ENCODE data around the gene ISCA1.

DNA sequence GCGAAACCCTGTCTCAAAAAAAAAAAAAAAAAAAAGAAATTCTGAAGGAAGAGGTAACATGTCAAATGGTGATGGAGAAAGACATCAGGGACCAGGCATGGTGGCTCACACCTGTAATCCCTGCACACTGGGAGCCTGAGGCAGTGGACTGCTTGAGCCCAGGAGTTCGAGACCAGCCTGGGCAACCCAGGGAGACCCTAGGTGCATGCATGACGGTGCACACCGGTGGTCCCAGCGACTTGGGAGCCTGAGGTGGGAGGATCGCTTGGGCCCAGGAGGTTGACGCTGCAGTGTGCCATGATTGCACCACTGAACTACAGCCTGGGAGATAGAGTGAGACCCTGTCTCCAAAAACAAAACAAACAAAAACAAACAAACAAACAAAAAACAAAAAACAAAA lies 1.8 kb downstream of the ISCA1 start:
- TF ChIP-seq, protein P1, sequence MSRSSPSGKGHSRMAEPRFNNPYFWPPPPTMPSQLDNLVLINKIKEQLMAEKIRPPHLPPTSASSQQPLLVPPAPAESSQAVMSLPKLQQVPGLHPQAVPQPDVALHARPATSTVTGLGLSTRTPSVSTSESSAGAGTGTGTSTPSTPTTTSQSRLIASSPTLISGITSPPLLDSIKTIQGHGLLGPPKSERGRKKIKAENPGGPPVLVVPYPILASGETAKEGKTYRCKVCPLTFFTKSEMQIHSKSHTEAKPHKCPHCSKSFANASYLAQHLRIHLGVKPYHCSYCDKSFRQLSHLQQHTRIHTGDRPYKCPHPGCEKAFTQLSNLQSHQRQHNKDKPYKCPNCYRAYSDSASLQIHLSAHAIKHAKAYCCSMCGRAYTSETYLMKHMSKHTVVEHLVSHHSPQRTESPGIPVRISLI (tag by site-specific recombination; IDR thresholded peaks at IDR 0.05): no peak
- TF ChIP-seq, protein P2, sequence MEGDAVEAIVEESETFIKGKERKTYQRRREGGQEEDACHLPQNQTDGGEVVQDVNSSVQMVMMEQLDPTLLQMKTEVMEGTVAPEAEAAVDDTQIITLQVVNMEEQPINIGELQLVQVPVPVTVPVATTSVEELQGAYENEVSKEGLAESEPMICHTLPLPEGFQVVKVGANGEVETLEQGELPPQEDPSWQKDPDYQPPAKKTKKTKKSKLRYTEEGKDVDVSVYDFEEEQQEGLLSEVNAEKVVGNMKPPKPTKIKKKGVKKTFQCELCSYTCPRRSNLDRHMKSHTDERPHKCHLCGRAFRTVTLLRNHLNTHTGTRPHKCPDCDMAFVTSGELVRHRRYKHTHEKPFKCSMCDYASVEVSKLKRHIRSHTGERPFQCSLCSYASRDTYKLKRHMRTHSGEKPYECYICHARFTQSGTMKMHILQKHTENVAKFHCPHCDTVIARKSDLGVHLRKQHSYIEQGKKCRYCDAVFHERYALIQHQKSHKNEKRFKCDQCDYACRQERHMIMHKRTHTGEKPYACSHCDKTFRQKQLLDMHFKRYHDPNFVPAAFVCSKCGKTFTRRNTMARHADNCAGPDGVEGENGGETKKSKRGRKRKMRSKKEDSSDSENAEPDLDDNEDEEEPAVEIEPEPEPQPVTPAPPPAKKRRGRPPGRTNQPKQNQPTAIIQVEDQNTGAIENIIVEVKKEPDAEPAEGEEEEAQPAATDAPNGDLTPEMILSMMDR (tag by site-specific recombination; IDR thresholded peaks at IDR 0.05): no peak
- TF ChIP-seq ZNF174 (tag by site-specific recombination; IDR thresholded peaks at IDR 0.05): no peak
- no peak for TF ChIP-seq ZBTB8A (tag by site-specific recombination; IDR thresholded peaks at IDR 0.05)
- no peak for TF ChIP-seq ZBTB17 (tag by site-specific recombination; IDR thresholded peaks at IDR 0.05)
- TF ChIP-seq YY1 (tag by site-specific recombination; IDR thresholded peaks at IDR 0.05): no peak
- TF ChIP-seq ZNF707 (tag by site-specific recombination; IDR thresholded peaks at IDR 0.05): no peak
- no peak for TF ChIP-seq ZNF10 (tag by site-specific recombination; IDR thresholded peaks at IDR 0.05)
- TF ChIP-seq, protein P3, sequence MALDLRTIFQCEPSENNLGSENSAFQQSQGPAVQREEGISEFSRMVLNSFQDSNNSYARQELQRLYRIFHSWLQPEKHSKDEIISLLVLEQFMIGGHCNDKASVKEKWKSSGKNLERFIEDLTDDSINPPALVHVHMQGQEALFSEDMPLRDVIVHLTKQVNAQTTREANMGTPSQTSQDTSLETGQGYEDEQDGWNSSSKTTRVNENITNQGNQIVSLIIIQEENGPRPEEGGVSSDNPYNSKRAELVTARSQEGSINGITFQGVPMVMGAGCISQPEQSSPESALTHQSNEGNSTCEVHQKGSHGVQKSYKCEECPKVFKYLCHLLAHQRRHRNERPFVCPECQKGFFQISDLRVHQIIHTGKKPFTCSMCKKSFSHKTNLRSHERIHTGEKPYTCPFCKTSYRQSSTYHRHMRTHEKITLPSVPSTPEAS (tag by site-specific recombination; IDR thresholded peaks at IDR 0.05): no peak
- TF ChIP-seq ZSCAN30 (tag by site-specific recombination; IDR thresholded peaks at IDR 0.05): no peak
- TF ChIP-seq, protein P4, sequence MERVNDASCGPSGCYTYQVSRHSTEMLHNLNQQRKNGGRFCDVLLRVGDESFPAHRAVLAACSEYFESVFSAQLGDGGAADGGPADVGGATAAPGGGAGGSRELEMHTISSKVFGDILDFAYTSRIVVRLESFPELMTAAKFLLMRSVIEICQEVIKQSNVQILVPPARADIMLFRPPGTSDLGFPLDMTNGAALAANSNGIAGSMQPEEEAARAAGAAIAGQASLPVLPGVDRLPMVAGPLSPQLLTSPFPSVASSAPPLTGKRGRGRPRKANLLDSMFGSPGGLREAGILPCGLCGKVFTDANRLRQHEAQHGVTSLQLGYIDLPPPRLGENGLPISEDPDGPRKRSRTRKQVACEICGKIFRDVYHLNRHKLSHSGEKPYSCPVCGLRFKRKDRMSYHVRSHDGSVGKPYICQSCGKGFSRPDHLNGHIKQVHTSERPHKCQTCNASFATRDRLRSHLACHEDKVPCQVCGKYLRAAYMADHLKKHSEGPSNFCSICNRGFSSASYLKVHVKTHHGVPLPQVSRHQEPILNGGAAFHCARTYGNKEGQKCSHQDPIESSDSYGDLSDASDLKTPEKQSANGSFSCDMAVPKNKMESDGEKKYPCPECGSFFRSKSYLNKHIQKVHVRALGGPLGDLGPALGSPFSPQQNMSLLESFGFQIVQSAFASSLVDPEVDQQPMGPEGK (tag by site-specific recombination; IDR thresholded peaks at IDR 0.05): no peak
- TF ChIP-seq REPIN1 (tag by site-specific recombination; IDR thresholded peaks at IDR 0.05; ENCODE audit: low read depth): no peak
- no peak for TF ChIP-seq ZNF701 (tag by site-specific recombination; IDR thresholded peaks at IDR 0.05)
- no peak for TF ChIP-seq ZNF777 (tag by site-specific recombination; IDR thresholded peaks at IDR 0.05; ENCODE audit: borderline replicate concordance)
